KG1 (cell line): Measurements from ENCODE around the gene FOXO1.

Experiments
- DNase-seq: peaks from one replicate; lab custom pipeline; 2025; lab: John Stamatoyannopoulos, UW

FOXO1 gene

GRCh38 chr13:40639221-40639681 is 27.2 kb downstream of the FOXO1 start:
- no peak for DNase-seq

DNA sequence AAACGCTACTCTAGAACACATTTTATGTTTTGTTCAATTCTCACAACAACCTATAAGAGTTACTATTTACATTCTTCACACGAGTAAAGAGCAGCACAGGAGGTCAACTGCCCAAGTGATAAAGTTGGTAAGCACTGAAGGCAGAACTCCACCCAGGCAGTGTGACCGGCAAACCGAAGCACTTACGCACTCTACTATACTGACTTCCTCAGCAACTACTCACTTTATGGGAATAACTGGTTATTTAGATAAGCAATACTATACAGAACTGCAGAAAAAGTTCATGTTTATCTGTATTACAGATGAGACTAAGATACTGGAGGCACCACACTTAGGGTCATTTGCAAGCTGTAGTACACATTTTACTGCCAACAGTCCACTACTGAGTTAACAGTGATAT is 28.8 kb downstream of the FOXO1 start:
- DNase-seq, result no peak

DNA sequence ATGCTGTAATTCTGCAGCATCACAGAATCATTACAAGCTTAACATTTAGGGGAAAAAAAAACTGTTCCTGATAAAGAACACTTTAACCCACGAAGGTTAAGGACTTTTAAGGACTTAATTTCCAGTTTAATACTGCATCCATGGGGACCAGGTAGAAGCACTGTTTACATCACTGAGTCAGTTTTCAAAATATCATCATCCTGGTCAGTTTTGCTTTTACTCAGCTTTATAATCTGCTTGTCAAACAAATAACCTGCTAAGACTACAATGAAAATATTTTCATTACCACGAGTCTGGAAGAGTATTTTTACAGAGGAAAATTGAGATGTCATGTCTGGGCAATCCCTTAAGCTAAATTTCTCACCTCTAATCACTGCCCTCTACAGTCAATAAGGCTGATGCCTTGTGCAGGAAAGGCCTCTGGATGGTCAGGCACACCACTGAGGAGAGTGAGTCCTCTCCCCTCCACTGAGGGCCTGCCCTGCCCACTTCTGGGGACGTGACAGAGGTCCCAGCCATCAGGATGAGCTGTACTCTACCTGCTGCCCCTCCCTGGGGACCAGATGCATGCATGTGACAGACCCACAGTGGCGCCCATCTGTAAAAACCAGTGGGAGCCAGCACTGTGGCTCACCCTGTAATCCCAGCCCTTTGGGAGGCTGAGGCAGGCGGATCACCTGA is 31.0 kb downstream of the FOXO1 start:
- DNase-seq, result no peak

DNA sequence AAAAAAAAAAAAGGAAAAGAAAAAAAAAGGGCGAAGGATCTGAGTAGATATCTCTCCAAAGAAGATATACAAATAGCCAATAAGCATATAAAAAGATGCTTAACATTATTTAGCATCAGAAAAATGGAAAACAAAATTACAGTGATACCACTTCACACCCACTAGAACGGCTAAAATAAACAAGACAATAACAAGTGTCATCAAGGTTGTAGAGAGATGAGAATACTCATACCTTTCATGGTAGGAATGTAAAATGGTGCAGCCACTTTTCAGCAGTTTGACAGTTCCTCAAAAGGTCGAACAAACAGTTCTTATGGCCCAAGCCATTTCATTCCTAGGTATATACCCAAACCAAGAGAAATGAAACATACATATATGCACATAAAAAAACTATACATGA is 33.5 kb downstream of the FOXO1 start:
- DNase-seq, result no peak

GRCh38 chr13:40631605-40632004 is 34.8 kb downstream of the FOXO1 start:
- no peak for DNase-seq

- DNase-seq, result no peak
These were observed 36.6 kb downstream of the FOXO1 start for GRCh38 chr13:40629678-40630384.

DNA sequence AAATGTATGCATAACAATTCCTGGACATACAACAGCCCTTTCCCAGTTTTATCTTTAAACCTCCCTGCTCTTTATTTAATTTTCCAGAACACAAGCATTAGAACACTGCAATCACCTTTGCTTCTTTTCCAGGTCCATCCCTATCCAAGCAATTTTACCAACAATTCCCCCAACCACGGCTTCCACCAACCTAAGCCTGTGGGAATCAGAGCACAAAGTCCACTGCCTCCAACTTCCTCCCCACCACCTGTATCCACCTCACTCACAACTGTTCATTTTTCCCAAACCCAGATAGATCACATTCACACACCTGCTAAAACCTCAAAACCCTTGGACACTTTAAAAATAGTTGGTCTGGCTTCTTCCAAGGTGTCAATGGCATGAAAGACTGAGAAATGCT is 39.5 kb downstream of the FOXO1 start:
- no peak for DNase-seq

DNA sequence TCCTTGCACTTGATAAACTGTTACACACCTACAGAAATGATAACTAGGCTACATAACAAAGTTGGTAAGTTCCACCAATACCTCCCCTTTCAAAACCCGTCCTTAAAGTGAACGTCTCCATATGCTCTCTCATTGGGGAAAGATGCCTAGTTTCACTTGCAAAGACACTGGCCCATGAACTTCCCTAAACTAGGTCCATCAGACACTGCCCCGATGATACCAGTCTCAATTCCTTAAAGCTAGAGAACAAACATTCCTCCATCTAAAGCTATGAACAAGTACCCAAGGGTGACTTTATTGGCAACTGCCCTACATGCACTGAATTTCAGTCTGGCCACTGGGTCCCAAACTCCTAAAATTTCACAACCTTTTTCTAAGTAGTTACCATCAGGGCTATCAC is 39.9 kb downstream of the FOXO1 start:
- no peak for DNase-seq

DNA sequence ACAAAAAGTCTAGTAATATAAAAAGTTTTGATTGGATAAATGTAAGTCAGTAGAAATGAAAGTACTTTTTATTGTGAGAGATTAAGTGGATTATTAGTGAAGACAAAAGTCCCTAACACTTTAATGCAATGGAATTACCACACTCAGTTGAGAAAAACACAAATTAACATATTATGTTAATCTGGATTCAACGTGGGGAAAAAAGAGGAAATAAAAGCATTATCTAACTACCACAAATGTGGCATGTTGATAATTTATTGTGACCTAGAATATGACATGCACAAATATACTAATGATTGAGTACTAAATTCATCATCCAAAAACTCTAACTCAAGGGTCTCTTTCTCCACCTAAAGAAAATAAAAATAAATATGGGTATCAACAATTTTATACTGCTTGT is 41.5 kb downstream of the FOXO1 start:
- no peak for DNase-seq

GRCh38 chr13:40624383-40624782 is 42.1 kb downstream of the FOXO1 start:
- DNase-seq, result no peak

GRCh38 chr13:40622761-40623160 is 43.7 kb downstream of the FOXO1 start:
- no peak for DNase-seq

DNA sequence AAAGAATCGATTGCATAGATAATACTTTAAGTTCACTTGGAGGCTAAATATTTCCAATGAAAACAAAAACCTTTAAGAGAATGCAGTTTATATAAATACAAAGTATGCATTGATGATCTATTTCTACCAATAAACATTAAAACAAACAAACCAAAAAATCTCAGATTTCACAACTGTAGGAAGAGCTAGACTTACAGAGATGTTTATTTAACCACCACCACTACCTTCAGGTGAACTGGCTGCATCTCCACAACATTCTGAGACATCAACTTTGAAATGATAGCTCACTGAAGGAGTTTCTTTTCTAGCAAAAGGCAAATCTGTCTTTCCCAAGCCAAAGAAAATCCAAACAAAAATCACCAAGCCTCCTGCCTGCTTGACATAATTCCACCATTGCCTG is 44.2 kb downstream of the FOXO1 start:
- no peak for DNase-seq

- DNase-seq, result no peak
These were observed 47.0 kb downstream of the FOXO1 start for GRCh38 chr13:40619479-40619814.

DNA sequence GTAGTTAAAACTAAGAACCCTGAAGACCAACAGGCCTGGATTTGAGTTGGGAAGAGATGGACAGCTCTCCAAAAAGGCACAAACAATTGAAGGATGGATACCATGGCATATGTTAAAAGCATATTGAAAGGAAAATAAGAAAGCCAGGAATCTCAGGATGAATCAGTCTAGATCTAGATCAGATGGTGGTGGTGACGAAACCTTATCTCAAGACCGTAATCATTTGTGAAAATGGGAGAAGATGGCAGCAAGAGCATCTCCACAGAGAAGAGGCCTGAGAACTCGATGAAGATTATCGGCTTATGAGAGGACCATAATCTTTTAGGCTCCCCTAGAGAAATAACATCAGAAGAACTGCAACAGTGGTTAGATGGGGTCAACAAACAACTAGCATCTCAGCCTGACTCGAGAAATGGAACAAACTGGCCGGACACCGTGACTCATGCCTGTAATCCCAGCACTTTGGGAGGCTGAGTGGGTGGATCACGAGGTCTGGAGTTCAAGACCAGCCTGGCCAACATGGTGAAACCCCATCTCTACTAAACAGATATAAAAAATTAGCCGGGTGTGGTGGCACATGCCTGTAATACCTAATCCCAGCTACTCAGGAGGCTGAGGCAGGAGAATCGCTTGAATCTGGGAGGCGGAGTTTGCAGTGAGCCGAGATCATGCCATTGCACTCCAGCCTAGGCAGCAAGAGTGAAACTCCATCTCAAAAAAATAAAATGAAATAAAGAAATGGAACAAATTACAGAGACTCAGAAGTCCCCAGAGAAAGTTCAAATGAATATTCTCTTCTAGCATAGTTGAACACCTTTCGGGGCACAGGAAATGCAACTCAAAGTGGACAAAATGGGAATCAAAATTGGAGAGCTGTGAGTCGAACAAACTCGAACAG is 47.6 kb downstream of the FOXO1 start:
- DNase-seq, result no peak

- no peak for DNase-seq
These were observed 48.6 kb downstream of the FOXO1 start for GRCh38 chr13:40617801-40618356.

DNA sequence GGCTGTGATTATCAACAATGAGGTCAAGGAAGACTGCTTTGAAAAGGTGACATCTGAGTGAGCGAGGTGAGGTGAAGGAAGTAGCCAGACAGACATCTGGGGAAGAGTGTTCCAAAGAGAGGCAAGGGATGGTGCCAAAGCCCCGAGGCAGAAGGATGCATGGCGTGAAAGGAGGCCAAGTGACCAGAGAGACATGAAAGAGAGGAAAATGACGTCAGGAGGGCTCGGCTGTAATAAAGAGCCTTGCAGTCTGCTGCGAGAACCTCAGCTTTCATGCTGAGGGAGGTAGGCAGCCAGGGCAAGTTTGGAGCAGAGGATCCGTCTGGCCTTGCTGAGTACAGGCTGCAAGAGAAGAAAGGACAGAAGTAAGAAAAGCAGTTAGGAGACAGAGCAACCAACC is 50.8 kb downstream of the FOXO1 start:
- DNase-seq, result no peak

- no peak for DNase-seq
These were observed 52.5 kb downstream of the FOXO1 start for GRCh38 chr13:40613914-40614313.

GRCh38 chr13:40613192-40613818 is 53.1 kb downstream of the FOXO1 start:
- no peak for DNase-seq

DNA sequence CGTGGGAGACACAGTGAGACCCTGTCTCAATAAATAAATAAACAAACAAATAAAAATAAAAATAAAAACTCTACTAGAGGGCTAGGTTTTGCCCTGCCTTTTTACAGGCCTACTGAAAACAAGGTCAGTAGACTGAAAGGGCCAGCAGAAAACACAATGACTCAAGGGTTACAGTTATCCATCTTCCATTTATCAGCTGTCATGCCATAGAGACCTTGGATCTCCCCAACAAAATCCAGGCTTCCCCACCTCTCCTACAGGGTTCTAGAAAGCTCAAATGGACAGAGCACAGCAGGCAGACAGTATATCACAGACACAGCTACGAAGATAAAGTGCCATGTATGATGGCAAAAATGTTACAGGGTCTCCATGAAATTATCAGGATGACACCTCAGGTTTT is 54.4 kb downstream of the FOXO1 start:
- no peak for DNase-seq

DNA sequence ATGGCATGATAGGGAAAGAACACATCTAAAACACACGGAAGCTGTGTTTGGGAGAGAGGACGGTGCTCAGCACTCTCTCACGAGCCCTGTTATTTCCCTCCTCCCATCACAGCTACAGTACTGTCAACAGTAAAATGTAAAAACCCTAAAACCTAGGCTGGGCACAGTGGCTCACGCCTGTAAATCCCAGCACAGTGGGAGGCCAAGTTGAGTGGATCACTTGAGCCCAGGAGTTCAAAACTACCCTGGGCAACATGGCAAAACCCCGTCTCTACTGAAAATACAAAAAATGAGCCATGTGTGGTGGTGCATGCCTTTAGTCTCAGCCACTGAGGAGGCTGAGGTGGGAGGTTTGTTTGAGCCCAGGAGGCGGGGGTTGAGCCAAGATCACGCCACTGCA is 54.8 kb downstream of the FOXO1 start:
- DNase-seq, result no peak

DNA sequence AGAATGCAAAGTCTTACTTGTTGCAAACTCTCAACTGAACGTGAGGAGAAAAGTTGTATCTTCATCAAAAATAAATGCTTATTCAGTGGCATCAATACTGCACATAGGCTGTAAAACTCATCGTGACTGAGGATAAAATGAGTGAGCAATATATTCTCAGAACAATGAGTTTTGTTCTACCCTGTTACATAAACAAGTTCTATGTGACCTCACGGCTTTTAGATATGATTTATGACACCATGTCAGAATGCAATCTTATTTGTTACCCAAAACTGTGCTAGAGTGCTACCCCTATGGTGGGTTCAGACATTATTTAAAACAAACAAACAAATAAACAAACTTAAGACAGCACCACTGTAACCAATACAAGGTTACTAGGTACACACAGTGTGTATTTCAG is 55.4 kb downstream of the FOXO1 start:
- no peak for DNase-seq
